HG02852 (cell line): ENCODE measurements around the gene CDHR2.

ENCODE experiments used
- ATAC-seq: cut with Tn5 transposase; IDR thresholded peaks from one replicate; pipeline ENCODE4 v1.9.1; 2021; ENCODE audit warnings: mild to moderate bottlenecking, moderate library complexity; ENCODE audit not compliant: unreplicated experiment

Gene CDHR2

DNA sequence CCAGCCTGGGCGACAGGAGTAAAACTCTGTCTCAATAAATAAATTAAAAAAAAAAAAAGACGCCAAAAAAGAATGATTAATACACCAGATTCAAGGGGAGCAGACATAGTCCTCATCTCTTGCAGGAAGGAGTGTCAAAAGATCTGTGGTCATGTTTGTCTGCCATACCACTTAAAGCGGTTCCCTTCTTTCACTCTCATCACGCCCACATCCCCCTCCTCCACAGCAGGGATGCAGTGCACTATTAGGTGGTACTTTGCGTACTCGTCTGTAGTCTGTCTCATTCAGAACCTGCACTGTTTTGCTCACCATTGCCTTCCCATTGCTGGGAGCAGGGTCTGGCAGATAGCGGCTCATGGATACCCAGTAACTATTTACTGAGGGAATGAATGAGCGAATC, 11.2 kb downstream of the CDHR2 start:
- no peak for ATAC-seq

DNA sequence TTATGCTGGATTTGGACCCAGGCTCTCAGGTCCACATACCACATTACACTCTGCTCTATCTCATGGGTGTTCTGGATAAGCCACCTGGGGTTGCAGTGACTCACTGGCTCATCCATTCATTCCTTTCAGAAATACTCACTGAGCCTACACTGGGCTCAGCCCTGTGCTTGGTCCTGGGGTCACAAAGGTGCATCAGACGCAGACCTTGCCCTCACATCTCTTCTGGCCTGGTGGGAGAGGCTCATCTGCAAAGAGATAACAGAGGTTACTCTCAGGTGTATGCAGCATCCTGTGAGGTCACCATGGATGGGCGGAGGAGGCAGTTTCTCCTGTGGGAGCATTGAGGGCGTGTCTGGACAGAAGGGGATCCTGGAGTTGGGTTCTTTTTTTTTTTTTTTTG, 12.1 kb downstream of the CDHR2 start:
- no peak for ATAC-seq

DNA sequence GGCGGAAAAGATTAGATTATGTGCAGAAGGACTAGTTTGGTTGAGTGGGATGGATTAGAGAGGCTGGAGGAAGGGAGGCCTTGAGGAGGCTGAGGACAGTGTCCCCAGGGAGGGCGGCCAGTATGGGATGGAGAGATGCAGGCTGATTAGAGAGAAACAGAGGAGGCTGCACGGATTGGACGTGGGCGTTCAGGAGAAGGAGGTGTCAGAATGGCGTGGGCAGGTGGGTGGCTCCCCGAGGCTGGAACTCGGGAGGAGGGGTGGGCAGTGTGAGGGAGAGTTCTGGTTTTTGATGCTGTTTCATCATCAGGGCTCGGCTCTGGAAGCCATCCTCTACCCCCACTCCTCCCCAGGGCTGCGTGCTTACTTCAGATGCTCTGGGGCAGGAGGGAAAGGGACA, 13.0 kb downstream of the CDHR2 start:
- no peak for ATAC-seq

DNA sequence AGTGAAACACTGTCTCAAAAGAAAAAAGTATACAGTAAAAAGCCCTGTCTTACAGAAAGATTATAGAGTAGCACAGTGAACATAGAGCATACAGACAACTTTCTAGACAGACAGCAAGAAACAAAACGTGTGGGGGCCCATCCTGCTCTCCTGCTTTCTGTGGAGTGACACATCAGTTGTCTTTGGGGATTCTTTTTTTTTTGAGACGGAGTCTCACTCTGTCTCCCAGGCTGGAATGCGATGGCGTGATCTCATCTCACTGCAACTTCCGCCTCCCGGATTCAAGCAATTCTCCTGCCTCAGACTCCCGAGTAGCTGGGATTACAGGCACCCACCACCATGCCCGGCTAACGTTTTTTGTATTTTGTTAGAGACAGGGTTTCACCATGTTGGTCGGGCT, 14.9 kb downstream of the CDHR2 start:
- no peak for ATAC-seq

DNA sequence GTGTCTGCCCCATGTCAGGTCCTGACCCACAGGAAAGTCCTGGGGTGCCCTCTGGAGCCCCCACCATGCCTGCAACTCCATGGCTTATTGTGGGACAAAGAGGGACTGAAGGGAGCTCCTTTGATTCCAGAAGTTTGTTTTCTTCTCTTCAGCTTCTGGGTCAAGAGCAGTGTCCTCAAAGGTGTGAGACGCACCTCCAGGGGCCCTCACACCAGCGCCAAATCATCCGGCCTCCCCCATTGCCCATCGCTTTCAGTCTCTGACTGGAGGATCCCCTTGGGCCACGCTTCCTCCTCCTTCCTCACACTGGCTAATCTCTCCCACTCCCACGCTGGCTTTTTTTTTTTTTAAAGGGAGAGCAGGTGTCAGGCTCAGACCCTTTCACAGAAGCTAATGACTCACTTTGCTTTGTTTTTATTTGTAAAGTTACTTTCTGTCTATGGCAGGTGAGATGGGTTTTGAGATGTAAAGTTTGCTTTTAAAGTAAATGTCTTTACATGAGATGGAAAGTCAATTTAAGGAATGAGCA, 16.7 kb downstream of the CDHR2 start:
- no peak for ATAC-seq

DNA sequence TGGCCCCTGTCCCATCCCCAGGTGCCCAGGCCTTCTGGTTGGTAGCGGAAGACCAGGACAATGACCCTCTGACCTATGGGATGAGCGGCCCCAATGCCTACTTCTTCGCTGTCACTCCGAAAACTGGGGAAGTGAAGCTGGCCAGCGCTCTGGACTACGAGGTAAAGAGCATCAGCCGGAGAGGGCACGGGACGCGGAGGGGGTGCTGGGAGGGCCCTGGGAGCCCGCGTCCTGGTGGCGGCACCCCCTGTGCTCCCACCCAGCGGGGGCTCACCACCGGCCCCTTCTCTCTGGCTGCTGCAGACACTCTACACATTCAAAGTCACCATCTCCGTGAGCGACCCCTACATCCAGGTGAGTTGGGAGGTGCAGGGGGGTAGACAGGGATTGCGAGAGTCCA, 19.5 kb downstream of the CDHR2 start:
- ATAC-seq = no peak

DNA sequence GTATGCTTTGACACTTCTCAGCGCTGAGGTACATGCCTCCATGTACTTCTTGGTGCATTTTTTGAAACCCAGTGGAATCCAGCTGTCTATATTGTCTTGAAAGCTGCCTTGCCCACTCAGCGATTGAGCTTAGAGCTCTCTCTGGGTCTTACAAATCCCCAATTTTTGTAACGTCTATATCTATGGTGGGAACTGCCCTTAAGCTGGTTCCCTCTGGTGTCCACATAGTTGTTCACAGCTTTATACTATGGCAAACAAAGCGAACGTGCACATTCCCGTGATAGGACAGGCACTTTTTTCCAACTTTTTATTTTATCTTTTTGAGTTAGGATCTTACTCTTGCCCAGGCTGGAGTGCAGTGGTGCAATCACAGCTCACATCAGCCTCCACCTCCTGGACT, 20.9 kb downstream of the CDHR2 start:
- ATAC-seq = no peak

DNA sequence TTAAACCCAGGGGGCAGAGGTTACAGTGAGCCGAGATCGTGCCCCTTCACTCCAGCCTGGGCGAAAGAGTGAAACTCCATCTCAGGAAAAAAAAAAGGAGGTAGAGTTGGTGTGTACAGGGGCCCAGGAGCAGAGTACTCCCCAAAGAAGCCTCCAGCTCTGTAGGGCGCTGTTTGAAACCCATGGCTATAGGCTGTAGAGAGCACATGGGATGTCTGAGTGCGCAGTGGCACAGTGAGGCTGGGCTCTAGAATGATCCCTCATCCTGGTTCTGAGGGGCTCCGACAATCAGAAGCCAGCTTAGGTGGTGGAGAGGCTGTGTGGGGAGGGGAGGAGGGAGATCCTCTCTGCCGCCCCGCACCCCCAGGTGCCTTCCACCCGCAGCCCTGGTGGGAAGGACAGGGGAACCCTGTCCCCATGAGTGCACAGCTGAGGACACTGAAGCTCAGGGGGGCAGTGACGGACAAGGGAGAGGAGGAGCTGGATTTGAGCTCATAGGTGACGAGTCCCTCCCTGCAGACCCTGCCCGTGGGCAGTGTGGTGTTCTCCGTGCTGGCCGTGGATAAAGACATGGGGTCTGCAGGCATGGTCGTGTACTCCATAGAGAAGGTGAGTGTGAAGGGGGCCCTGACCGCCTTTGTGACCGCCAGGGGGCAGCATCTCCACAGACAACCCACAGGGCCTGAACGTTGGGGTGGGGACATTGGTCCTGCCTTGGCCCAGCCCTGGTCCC, 24.6 kb downstream of the CDHR2 start:
- ATAC-seq = peak; percentile 59

DNA sequence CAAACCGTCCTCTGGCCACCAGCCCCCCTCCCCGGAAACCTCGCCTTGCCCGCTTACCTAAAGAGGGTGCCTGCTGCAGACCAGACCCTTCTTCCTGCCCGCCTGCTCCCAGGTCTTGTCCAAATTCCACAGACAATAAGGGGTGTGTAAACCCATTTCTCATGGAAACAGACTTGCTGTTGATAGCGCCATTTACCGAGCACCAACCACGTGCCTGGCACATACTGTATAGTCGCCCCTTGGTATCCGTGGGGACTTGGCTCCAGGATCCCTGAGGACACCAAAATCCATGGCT, 25.1 kb downstream of the CDHR2 start:
- ATAC-seq = peak; percentile 20

DNA sequence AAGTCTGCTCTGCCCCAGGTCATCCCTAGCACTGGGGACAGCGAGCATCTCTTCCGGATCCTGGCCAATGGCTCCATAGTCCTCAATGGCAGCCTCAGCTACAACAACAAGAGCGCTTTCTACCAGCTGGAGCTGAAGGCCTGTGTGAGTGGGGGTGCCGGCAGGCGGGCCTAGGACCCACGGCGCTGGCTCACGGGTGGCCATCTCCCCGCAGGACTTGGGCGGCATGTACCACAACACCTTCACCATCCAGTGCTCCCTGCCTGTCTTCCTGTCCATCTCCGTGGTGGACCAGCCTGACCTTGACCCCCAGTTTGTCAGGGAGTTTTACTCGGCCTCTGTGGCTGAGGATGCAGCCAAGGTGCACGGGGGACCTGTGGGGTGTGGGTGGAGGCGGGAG, 25.9 kb downstream of the CDHR2 start:
- ATAC-seq = no peak

DNA sequence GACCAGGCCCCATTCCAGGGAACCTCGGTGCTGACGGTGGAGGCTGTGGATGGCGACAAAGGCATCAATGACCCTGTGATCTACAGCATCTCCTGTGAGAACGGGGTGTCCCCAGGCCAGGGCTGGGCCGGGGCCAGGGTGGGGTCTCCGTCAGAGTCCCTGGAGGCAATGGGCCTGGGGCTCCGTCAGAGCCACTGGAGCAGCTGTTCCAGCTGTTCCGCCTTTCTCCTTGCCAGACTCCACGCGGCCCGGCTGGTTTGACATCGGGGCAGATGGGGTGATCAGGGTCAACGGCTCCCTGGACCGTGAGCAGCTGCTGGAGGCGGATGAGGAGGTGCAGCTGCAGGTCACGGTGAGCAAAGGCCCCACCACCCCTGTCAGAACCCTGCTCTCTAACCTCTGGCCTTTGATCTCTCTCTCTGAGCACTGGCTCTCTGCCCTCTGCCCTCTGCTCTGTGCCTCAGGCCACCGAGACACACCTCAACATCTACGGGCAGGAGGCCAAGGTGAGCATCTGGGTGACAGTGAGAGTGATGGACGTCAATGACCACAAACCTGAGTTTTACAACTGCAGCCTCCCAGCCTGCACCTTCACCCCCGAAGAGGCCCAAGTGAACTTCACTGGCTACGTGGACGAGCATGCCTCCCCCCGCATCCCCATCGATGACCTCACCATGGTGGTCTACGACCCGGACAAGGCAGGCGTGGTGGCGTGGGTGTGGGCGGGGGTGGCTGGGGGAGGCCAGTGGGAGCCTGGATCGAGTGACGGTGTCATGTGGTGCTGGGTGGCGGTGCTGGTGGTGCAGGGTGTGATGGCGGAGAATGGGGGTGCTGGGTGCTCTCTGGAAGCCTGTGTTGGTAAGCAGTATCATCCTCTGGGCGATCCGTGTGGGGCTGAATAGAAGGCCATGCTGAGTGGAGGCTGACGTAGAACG, 26.6 kb downstream of the CDHR2 start:
- no peak for ATAC-seq

DNA sequence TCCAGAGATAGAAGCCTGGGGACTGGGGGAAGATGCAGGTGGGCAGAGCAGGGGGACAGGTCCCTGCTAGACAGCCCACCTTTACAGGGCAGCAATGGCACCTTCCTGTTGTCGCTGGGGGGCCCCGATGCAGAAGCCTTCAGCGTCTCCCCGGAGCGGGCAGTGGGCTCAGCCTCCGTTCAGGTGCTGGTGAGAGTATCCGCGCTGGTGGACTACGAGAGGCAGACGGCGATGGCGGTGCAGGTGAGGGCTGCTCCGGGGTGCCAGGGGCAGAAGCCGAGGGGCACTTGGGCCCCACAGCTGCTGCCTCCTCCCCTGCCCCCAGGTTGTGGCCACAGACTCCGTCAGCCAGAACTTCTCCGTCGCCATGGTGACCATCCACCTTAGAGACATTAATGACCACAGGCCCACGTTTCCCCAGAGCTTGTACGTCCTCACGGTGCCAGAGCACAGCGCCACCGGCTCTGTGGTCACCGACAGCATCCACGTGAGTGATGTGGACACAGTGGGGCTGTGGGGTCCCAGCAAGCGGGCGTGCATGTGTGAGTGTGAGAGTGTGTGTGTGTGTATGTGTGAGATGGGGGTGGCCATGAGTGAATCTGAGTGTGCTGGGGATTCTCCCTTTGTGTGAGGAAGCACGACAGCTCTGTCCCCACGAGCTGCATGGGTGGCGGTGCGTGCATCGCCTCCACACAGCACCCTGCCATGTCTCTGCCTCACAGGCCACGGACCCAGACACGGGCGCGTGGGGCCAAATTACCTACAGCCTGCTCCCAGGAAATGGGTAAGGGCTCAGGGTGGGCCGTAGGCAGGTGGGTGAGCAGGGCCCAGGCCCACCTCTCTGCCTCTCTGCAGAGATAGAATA, 28.4 kb downstream of the CDHR2 start:
- no peak for ATAC-seq

DNA sequence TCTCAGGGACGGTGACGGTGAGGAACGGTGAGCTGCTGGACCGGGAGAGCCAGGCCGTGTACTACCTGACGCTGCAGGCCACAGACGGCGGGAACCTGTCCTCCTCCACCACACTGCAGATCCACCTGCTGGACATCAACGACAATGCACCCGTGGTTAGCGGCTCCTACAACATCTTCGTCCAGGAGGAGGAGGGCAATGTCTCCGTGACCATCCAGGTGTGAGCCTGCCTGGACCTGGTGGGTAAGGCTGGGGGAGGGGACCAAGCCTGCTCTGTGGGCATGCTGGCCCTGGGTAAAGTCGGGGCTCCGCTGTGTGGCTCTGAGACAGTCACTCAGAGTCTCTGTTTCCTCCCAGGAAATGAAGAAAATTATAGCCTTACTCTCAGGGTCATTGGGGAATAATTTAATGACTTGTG, 29.3 kb downstream of the CDHR2 start:
- no peak for ATAC-seq

DNA sequence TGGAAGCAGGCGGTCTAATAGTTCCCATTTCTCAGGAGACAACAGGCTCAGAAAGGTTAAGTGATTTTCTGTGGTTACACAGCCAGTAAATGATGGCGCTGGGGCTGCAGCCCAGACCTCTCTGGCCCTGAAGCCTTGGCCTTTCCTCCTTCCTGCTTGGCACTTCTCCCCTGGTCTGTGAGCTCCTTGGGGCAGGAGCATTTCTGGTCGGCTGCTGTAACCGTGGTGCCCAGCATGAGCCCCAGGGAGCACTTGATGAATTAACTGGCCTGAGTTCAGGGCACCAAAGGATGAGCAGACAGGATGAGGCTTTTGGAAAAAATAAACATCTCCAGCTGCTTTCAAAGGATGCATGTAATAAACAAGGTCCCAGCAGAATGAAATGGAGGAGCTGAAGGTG, 30.2 kb downstream of the CDHR2 start:
- no peak for ATAC-seq

DNA sequence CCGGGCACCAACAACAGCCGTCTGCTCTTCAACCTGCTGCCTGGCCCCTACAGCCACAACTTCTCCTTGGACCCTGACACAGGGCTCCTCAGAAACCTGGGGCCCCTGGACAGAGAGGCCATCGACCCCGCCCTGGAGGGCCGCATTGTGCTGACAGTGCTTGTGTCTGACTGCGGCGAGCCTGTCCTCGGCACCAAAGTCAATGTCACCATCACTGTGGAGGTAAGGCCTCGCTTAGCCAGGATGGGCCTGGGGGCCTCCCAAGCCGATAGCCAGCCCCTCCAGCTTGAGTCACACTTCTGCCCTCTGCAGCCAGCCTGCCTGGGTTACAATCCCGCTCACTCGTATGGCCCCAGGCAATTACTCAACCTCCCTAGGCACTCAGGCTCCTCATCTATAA, 32.2 kb downstream of the CDHR2 start:
- ATAC-seq = no peak

DNA sequence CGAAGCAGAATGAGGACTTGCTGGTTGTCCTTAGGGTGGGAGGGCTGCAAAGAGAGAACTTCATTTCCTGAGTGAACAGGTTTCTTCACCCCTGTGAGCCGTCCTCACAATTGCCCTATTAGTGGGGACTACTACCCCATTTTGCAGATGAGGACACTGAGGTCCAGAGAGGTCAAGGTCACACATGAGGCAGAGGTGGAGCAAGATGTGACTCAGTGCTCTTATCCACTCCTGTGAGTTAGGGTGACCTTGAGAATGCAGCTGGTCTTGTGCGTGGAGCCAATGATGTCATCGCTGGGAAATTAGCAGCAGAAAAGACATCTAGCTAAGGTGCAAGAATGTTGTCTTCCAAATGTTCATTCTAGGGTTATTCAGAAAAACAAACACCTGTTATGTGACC, 33.9 kb downstream of the CDHR2 start:
- ATAC-seq = no peak

DNA sequence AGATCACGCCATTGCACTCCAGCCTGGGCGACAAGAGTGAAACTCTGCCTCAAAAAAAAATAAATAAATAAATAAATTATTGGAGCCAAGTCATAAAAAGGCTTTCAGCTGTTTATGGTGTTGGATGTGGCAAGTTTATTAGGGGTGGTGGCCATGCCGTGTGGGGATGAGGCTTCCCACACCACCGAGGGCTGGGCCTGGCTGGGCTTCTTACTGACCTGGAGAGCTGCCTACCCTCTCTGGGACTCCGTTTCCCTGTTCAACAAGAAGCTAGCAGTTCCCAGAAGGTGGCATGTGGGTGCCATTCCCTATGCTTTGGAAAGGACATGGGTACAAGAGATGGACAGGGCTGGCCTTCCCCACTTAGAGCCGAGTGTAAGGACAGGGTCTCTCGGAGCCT, 38.3 kb downstream of the CDHR2 start:
- ATAC-seq = no peak

DNA sequence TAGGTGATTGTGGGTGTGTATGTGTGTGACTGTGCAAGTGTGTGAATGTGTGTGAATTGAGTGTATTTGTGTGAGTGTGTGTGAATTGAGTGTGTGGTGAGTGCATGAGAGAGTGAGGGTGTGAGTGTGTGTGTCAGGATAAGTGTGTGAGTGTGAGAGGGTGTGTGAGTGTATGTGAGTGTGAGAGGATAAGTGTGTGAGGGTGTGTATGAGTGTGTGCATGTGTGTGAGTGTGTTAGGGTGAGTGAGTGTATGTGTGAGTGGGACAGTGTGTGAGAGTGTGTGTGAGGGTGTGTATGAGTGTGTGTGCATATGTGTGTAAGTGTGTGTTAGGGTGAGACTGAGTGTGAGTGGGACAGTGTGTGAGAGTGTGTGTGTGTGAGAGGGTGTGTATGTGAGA, 39.2 kb downstream of the CDHR2 start:
- no peak for ATAC-seq

DNA sequence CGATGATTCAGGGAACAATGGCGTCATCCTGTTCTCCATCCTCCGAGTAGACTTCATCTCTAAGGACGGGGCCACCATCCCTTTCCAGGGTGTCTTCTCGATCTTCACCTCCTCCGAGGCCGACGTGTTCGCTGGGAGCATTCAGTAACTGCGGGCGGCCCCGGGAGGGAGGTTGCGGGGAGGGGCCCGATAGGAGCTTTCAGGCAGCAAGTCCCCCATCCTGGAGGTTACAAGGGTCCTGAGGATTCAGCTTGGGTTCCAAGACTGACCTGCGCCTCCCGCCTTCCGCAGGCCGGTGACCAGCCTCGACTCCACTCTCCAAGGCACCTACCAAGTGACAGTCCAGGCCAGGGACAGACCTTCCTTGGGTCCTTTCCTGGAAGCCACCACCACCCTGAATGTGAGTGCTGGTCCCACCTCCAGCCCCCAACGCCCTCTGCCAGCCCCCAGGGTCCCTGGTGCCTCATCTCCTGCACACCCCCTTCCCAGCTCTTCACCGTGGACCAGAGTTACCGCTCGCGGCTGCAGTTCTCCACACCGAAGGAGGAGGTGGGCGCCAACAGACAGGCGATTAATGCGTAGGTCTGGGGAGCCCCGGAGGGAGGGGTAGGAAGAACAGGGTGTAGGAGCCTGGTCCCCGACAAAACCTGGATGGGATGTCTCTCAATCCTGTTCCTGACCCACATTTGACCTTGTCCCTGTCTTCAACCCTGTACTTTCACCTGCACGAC, 40.1 kb downstream of the CDHR2 start:
- ATAC-seq = no peak

DNA sequence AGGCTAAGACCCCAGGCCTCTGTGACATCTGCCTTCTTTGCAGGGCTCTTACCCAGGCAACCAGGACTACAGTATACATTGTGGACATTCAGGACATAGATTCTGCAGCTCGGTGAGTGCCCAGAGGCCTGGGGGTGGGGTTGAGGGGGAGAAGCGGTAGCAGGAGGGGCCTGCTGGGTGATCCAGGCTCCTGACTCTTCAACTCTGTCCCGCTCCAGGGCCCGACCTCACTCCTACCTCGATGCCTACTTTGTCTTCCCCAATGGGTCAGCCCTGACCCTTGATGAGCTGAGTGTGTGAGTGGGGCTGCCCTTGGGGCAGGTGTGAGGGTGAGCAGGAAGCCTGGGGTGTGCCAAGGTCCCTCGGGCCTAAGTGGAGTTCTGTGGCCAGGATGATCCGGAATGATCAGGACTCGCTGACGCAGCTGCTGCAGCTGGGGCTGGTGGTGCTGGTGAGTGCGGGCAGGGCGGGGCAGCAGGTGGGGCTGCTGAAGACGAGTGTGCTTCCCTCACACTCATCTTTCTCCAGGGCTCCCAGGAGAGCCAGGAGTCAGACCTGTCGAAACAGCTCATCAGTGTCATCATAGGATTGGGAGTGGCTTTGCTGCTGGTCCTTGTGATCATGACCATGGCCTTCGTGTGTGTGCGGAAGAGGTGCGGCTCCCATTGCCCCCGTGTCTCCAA, 41.0 kb downstream of the CDHR2 start:
- no peak for ATAC-seq
